ENCODE data around the gene C9orf78. TPM values are rescaled to one million over a fixed set of nuclear protein-coding genes. Genes with fewer than 3 reads are reported as not detected.
A peak's percentile ranks its signal among the peaks of the same experiment; 100 is the strongest.
"Not testable (repeated sequence)": the region's sequence is repeated elsewhere in the genome, so short reads cannot be mapped to it uniquely, and the experiment has no call there.

The C9orf78 gene
- total RNA-seq, 1 donor from 2014 or later = 46.1 TPM

DNA sequence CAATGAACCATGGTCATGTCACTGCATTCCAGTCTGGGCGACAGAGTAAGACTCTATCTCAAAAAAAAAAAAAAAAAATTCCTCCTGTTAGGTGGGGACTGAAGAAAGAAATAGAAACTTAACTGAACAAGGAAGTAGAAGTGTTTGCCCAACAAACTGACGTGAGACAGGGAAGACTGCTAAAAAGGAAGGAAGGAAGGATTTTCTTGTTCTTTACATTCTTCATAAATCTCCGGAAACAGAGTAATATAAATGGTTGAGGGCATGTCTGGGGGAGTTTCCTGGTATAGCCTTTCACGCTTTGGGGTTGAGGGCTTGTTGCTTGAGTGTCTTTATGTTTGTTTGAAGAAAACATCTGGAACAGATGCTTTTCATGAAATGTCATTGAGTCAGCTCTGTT lies 29.0 kb downstream of the C9orf78 start:
- H3K9me3 Mint-ChIP-seq (ENCODE audit: unreplicated experiment) = peaks cover 4% of the 10 kb centered on the region
- peaks cover 2% of the 10 kb centered on the region for H3K27me3 Mint-ChIP-seq (ENCODE audit: unreplicated experiment)
- no peak overlapping the region for H3K4me3 Mint-ChIP-seq (ENCODE audit: unreplicated experiment)
- TF ChIP-seq, protein P1, sequence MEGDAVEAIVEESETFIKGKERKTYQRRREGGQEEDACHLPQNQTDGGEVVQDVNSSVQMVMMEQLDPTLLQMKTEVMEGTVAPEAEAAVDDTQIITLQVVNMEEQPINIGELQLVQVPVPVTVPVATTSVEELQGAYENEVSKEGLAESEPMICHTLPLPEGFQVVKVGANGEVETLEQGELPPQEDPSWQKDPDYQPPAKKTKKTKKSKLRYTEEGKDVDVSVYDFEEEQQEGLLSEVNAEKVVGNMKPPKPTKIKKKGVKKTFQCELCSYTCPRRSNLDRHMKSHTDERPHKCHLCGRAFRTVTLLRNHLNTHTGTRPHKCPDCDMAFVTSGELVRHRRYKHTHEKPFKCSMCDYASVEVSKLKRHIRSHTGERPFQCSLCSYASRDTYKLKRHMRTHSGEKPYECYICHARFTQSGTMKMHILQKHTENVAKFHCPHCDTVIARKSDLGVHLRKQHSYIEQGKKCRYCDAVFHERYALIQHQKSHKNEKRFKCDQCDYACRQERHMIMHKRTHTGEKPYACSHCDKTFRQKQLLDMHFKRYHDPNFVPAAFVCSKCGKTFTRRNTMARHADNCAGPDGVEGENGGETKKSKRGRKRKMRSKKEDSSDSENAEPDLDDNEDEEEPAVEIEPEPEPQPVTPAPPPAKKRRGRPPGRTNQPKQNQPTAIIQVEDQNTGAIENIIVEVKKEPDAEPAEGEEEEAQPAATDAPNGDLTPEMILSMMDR (IDR thresholded peaks at IDR 0.05; ENCODE audit: partially characterized antibody, unreplicated experiment) = no peak
- peaks cover 14% of the 10 kb centered on the region for H3K36me3 Mint-ChIP-seq (ENCODE audit: unreplicated experiment)
- no peak for DNase-seq
- peaks cover 12% of the 10 kb centered on the region for H3K4me1 Mint-ChIP-seq (ENCODE audit: low read depth, unreplicated experiment)
- H3K27ac Mint-ChIP-seq (ENCODE audit: unreplicated experiment) = no peak overlapping the region

DNA sequence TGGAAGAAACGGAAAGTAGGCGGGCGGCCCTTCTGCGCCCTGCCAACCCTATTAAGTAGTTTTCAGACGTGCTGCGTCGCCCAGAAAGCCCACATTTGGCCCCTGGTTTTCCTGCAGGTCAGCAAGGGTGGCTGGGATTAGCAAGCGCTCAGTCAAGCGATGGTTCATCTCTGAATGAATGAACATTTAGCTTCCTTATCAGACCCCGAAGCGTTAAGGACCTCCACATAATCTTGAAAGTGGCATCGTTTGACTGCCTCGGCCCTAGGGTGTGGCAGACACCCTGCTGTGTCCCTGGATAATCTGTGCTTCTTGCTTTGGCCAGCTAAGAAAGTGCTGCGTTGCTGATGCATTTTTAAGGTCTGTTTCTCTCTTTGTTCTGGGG lies 31.4 kb downstream of the C9orf78 start:
- Mint-ChIP-seq H3K36me3 (ENCODE audit: unreplicated experiment) (peaks cover 14% of the 10 kb centered on the region), H3K9me3 (ENCODE audit: unreplicated experiment) (peaks cover 4% of the 10 kb centered on the region), H3K4me3 (ENCODE audit: unreplicated experiment) (peak overlapping the region; percentile 93), H3K27ac (ENCODE audit: unreplicated experiment) (peak overlapping the region; percentile 79), H3K4me1 (ENCODE audit: low read depth, unreplicated experiment) (peaks cover 1% of the 10 kb centered on the region), H3K27me3 (ENCODE audit: unreplicated experiment) (peaks cover 2% of the 10 kb centered on the region)
- TF ChIP-seq, protein P1 (IDR thresholded peaks at IDR 0.05; ENCODE audit: partially characterized antibody, unreplicated experiment) = no peak
- DNase-seq = no peak

DNA sequence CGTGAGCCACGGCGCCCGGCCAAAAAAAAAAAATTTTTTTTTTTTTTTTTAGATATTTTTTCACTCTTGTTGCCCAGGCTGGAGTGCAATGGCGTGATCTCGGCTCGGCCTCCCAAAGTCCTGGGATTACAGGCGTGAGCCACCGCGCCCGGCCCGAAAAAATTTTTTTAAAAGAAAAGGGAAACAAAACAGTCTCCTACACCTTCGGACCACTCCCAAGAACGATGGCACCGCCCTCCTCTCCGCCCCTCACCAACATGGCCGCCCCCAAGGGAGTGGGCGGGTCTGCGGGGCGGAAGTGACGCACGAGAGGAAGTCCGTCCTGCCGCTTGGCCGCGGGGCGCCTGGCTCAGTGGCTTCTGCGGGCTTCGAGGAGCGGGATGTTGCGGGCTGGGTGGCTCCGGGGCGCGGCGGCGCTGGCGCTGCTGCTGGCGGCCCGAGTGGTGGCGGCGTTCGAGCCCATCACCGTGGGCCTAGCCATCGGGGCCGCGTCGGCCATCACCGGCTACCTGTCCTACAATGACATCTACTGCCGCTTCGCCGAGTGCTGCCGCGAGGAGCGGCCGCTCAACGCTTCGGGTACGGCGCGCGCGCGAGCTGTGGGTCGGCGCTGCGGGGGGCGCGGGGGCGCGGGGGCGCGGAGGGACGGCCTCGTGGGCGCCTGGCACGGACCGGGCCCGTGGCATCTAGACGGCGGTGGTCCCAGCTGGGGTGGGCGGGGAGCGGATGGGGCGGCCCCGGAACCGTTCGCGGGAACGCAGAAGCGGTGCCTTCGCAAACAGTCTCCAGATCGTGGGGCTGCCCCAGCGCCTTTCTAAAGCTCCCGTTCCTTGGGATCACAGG lies 32.0 kb downstream of the C9orf78 start, which contains the start of gene TOR1B:
Gene TOR1B, plus strand, starts transcription at position 352 of the 843 bp plus-strand sequence. Its CDS starts 29 bp downstream, at position 381.
- peak within 1 kb of the TSS; percentile 93 for H3K4me3 Mint-ChIP-seq (ENCODE audit: unreplicated experiment)
- H3K4me1 Mint-ChIP-seq (ENCODE audit: low read depth, unreplicated experiment) = no peaks in the 10 kb centered on the region
- TF ChIP-seq, protein P1 (IDR thresholded peaks at IDR 0.05; ENCODE audit: partially characterized antibody, unreplicated experiment) = no peak
- peaks cover 2% of the 10 kb centered on the region for H3K27me3 Mint-ChIP-seq (ENCODE audit: unreplicated experiment)
- peak within 1 kb of the TSS; percentile 79 for H3K27ac Mint-ChIP-seq (ENCODE audit: unreplicated experiment)
- DNase-seq = peak; percentile 98
- H3K36me3 Mint-ChIP-seq (ENCODE audit: unreplicated experiment) = peaks cover 14% of the 10 kb centered on the region
- H3K9me3 Mint-ChIP-seq (ENCODE audit: unreplicated experiment) = peaks cover 4% of the 10 kb centered on the region

DNA sequence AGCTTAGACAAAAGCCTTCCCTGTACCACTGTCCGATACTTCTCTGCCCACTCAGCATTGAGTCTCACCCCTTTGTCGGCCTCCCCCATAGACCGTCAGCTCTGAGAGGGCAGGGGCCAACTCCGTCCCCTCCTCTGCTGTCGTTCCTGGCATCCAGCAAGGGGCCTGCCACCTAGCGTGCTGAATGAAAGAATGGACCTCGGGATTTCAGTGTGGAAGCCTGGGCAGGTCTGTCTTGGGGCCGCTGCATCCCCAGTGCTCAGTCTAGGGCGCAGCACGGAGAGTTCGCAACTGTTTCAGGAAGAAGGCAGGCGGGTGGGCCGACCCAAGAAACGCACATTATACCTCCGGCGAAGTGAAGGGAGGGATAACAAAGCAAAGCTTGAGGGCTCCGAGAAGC lies 33.6 kb downstream of the C9orf78 start:
- Mint-ChIP-seq H3K36me3 (ENCODE audit: unreplicated experiment) (peaks cover 8% of the 10 kb centered on the region), H3K4me3 (ENCODE audit: unreplicated experiment) (peak overlapping the region; percentile 27), H3K4me1 (ENCODE audit: low read depth, unreplicated experiment) (no peaks in the 10 kb centered on the region), H3K27ac (ENCODE audit: unreplicated experiment) (no peak overlapping the region), H3K27me3 (ENCODE audit: unreplicated experiment) (peaks cover 4% of the 10 kb centered on the region), H3K9me3 (ENCODE audit: unreplicated experiment) (peaks cover 5% of the 10 kb centered on the region)
- no peak for DNase-seq
- TF ChIP-seq, protein P1 (IDR thresholded peaks at IDR 0.05; ENCODE audit: partially characterized antibody, unreplicated experiment) = no peak

DNA sequence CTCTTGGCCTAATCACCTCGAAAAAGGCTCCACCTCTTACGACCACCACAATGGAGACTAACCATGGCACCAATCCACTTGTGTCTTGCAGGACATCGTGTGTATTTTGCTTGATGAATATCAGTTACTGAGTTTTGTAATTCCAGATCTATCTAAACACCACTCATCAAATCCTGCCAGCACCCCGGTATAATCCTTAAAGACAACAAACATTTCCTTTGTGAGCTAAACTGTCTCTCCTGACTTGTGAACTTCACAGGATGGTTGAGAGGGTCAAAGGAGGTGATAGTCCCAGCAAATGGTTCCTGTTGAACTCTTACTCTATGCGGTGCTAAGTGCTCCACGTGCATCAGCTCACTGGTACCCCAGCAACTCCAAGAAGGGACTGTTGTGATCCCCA lies 36.1 kb downstream of the C9orf78 start:
- H3K27me3 Mint-ChIP-seq (ENCODE audit: unreplicated experiment) = peaks cover 6% of the 10 kb centered on the region
- no peaks in the 10 kb centered on the region for H3K36me3 Mint-ChIP-seq (ENCODE audit: unreplicated experiment)
- H3K4me3 Mint-ChIP-seq (ENCODE audit: unreplicated experiment) = no peak overlapping the region
- peaks cover 3% of the 10 kb centered on the region for H3K9me3 Mint-ChIP-seq (ENCODE audit: unreplicated experiment)
- TF ChIP-seq, protein P1 (IDR thresholded peaks at IDR 0.05; ENCODE audit: partially characterized antibody, unreplicated experiment) = no peak
- no peak overlapping the region for H3K27ac Mint-ChIP-seq (ENCODE audit: unreplicated experiment)
- no peak for DNase-seq
- H3K4me1 Mint-ChIP-seq (ENCODE audit: low read depth, unreplicated experiment) = no peaks in the 10 kb centered on the region

DNA sequence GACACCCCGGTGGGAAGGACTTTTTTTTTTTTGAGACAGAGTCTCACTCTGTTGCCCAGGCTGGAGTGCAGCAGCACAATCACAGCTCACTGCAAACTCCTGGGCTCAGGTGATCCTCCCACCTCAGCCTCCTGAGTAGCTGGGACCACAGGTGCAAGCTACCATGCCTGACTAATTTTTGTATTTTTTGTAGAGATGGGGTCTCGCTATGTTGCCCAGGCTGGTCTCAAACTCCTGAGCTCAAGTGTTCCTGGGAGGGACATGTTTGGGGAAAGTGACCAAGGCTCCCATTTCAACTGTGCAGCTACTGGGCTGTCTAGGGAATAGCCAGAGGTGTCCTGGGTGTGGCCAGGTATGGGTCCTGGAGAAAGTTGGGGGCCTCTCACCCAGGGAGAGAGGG lies 39.0 kb downstream of the C9orf78 start:
- H3K9me3 Mint-ChIP-seq (ENCODE audit: unreplicated experiment); H3K4me3 Mint-ChIP-seq (ENCODE audit: unreplicated experiment); H3K36me3 Mint-ChIP-seq (ENCODE audit: unreplicated experiment); H3K27me3 Mint-ChIP-seq (ENCODE audit: unreplicated experiment); DNase-seq; H3K4me1 Mint-ChIP-seq (ENCODE audit: low read depth, unreplicated experiment); H3K27ac Mint-ChIP-seq (ENCODE audit: unreplicated experiment): not testable (repeated sequence)

Data from glutamatergic neuron (in vitro differentiated cells).